ENCODE data around the gene C21orf58.
"Not testable (repeated sequence)": the region's sequence is repeated elsewhere in the genome, so short reads cannot be mapped to it uniquely, and the experiment has no call there.

Gene C21orf58

DNA sequence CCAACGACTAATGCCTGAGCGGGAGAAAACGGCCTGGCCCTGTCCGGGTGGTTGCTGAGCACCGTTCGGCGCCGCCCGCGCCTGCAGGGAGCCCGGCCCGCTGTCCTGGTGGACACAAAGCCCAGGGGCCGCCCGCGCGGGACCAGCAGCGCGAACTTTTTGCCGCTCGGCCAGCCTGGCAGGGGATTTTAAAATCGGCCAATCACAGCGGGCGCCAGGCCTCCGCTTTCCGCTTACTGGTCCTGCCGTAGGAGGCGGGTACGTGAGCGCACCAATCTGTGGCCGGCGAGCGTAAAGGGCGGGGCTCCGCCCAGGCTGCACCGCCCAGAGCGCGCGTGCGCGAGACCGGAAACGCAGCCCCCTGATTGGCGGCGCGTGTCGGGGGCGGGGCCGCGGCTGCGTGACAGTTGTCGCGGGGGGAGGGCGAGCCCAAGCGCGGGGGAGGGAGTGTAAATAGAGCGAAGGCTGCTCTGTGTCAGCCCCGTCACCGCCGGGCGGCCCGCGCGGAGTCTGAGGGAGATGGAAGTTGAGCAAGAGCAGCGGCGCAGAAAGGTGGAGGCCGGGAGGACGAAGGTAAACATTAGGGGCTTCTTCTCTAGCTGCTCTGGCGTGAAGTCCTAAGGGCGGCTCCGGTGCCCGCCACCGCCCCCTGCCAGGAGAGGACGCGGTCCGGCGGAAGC is at the start of gene C21orf58, which contains the start of gene PCNT:
C21orf58 (minus strand) TSS at position 161 of the 680 bp plus-strand sequence. CDS start 1,132 bp downstream, outside the sequence.
PCNT (plus strand) TSS at position 447 of the 680 bp plus-strand sequence; CDS start at position 520, 73 bp downstream.
- peak; percentile 99 for DNase-seq (ENCODE audit: low read depth)

- not testable (repeated sequence) for DNase-seq (ENCODE audit: low read depth)
Measured at GRCh38 chr21:46372947-46373346, 49.3 kb upstream of the C21orf58 start.

DNA sequence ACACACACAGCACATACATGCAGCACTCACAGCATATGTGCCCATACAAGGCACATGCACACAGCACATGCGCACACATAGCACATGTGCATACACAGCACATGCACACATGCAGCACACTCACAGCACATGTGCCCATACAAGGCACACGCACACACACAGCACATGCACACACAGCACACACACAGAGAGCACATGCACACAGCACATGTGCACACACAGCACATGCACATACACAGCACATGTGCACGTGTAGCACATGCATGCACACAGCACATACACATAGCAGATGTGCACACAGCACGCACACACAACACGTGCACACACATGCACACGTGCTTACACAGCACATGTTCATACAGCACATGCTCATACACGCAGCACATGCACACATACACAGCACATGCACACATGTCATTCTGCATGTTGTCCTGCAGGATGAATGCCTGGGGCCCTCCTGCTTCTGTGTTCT is 48.4 kb upstream of the C21orf58 start:
- no peak for DNase-seq (ENCODE audit: low read depth)

- no peak for DNase-seq (ENCODE audit: low read depth)
Measured at GRCh38 chr21:46371204-46372013, 47.7 kb upstream of the C21orf58 start.

GRCh38 chr21:46369520-46370235 is 46.0 kb upstream of the C21orf58 start:
- DNase-seq (ENCODE audit: low read depth) = peak; percentile 52

DNA sequence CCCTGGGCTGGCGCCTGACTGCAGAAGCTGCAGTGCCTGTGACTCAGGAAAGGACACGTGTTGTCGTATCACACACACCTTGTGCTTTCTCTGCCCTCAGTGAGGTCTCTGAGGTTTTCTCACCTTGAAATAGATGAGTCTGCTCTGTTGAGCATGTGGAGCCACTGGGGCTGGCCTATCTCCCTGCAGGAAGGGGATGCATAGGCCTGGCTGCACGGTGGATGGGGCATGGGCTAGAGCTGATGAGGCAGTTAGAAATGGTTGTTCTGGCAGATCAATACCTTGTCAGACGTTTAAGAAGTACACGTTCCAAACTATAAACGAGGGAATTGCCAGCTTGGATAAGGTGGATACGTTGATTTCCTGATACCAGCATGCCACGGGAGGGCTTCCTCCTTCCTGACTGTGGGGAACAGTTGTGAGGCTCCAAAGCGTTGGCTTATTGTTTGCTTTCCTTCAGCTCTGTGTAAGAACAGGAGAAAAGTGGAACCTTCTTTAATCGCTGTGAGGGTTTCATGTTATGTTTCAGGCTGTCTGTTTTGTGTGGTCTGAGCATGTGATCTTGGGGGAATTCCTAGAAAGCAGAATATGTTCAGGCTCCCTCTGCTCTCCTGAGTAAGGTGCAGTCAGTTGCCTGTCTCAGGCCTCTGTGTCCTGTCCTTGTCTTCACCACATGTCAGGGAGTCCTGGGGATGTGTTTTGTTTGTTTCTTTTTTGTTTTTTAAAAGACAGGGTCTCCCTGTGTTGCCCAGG is 45.0 kb upstream of the C21orf58 start:
- DNase-seq (ENCODE audit: low read depth) = no peak

DNA sequence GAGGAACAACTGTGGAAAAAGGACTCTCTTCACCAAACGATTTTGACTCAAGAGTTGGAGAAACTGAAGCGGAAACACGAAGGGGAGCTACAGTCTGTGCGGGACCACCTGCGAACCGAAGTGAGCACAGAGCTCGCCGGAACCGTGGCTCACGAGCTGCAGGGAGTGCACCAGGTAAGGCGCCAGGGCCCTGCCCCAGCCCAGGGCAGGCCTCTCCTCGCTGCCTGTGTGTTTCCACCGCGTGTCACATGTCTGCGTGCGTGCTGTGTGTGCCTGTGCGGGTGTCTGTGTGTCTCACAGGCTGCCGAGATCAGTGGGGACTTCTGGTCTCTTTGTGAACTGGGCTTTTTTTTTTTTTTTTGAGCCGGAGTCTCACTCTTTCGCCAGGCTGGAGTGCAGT is 43.3 kb upstream of the C21orf58 start:
- no peak for DNase-seq (ENCODE audit: low read depth)

DNA sequence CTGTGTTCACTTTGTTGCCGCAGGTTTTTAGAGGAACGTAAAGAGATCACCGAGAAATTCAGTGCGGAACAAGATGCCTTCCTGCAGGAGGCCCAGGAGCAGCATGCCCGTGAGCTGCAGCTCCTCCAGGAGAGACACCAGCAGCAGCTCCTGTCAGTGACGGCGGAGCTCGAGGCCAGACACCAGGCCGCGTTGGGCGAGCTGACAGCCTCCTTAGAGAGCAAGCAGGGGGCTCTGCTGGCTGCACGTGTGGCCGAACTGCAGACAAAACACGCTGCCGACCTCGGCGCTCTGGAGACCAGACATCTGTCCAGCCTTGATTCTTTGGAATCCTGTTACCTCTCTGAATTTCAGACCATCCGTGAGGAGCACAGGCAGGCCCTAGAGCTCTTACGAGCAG is 42.9 kb upstream of the C21orf58 start:
- DNase-seq (ENCODE audit: low read depth) = no peak

DNA sequence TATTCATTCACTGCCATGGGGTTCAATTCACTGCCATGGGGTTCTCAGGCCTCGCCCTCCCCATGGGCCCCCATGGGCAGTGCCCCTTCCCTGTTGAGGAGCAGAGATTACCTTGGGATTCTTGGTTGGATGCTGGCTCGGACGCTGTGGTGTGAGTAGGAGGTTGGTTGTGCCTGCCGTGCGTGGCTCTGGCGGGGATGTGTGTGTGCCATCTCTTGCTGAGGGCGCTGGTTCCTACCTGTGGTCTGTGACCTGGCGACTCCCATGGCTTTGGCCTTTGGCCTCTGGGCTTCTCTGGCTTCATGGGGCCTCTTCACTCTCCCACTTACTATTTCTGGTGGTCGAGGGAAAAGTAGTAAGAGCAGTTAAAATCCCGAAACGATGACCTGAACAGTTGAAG is 42.4 kb upstream of the C21orf58 start:
- DNase-seq (ENCODE audit: low read depth) = no peak

- no peak for DNase-seq (ENCODE audit: low read depth)
Measured at GRCh38 chr21:46363698-46364097, 40.0 kb upstream of the C21orf58 start.

GRCh38 chr21:46362946-46363345 is 39.3 kb upstream of the C21orf58 start:
- DNase-seq (ENCODE audit: low read depth) = no peak

- no peak for DNase-seq (ENCODE audit: low read depth)
Measured at GRCh38 chr21:46361935-46362334, 38.3 kb upstream of the C21orf58 start.

DNA sequence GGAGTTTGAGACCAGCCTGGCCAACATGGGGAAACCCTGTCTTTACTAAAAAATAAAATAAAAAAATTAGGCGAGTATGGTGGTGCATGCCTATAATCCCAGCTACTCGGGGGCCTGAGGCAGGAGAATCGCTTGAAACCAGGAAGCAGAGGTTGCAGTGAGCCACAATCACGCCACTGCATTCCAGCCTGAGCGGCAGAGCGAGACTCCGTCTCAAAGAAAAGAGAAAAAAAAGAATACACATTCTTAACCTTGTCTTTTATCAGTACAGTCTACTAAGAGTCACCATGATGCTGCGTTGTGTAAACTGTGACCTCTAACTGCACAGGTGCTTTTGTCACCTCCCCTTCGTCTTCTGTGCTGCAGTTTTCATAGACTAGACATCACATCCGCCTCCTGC is 37.5 kb upstream of the C21orf58 start:
- DNase-seq (ENCODE audit: low read depth) = no peak

DNA sequence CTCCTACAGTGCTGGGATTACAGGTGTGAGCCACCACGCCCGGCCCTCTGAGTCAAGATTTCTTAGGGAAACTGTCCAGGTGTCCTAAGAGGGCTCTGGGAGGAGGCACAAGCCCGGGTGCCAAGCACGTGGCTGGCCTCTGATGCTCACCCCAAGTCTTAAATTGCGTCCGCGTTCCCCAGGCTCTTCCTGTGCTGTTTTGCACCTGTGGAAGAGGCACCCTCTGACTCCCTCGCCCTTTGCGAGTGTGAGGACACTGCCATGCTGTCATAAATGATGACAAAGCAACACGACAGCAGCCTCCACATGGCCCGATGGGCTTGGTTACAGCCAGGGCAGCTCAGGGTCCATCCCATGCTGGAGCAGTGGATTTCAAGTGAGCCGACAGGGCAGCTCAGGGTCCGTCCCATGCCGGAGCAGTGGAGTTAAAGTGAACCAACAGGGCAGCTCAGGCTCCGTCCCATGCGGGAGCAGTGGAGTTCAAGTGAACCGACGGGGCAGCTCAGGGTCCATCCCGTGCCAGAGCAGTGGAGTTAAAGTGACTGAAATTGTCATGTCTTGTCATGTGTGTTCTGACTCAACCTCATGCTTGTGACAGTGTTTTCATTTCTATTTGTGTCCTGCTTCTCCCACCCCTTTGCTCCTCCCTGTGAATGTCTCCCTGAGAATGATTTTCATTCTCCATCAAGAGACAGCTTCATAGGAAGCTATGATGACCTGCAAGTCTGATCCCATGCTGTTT is 34.2 kb upstream of the C21orf58 start:
- DNase-seq (ENCODE audit: low read depth) = no peak

- DNase-seq (ENCODE audit: low read depth) = no peak
Measured at GRCh38 chr21:46357335-46357604, 33.6 kb upstream of the C21orf58 start.

- DNase-seq (ENCODE audit: low read depth) = no peak
Measured at GRCh38 chr21:46356494-46357334, 33.0 kb upstream of the C21orf58 start.

GRCh38 chr21:46356005-46356338 is 32.3 kb upstream of the C21orf58 start:
- DNase-seq (ENCODE audit: low read depth) = no peak

DNA sequence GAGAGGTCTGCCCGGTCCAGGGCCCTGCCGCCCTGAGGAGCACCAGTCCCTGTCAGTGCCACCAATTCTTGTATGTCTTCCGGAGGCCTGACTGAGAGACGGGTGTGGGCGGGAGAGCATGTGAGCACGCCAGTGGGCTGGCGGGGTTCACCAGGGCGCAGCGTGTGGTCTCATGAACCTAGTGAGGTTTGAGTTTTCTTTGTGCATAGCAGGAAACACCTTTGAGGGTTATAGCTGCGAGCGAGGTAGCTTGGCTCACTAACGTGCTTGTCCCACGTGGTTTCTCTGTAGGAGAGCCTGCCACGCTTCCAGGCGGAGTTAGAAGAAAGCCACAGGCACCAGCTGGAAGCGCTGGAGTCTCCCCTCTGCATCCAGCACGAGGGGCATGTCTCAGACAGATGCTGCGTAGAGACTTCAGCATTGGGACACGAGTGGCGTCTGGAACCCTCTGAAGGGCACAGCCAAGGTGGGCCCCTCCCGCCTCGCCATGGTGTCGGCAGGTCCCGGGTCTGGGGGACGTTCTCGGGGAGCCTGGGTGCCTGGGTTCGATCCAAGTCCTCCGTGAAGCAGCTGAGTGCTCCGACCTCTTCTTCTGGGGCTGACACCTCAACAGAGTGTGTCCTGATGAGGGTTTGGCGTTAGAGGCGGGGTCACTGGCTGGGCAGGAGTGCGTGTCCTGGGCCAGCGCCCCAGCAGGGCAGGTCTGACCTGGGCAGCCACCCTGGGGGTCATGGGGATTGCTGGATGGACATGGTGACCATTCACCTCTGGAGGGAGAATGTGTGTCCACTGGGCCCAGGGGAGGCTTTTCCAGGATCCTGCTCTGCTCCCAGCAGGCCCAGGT is 31.7 kb upstream of the C21orf58 start:
- no peak for DNase-seq (ENCODE audit: low read depth)

DNA sequence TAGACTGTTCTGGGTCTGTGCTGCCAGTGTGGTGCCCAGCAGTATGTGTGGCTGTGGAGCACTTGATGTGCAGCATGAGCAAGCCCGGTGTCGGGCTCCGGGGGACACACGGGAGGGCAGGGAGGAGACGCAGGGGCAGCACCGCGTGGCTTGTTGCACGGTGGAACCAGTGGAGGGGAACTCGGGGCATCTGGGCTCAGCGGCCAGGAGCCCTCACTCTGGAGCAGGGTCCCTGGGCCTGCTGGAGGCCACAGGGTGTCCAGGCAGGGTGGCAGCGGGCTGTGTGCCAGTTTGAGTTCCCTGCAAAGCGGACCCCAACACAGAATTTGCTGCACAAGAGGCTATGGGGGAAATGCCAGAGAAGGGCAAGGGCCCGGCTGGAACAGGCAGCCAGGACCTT is 30.8 kb upstream of the C21orf58 start:
- DNase-seq (ENCODE audit: low read depth) = no peak

DNA sequence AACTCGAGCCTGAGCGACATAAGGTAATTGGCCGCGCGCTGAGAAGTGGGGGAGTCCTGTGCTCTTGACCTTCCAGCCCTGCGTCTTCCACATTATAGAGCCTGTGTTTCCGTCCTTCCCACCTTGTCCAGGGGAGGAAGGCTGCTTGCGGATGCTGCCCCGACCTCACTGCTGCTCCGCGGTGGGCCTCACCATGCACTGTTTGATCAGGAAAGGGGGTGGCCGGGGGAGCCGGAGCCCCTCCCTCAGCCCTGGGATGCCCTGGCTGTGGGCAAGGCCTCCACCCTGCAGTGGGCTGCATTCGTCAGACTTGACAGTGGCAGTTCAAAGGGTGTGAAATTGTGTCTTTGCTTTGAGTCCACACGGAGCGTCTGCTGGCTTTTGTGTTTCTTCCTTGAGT is 30.4 kb upstream of the C21orf58 start:
- no peak for DNase-seq (ENCODE audit: low read depth)

Measured in CMK (cell line).